RCC 7860 (cell line): ENCODE results near the gene TNFRSF8.

ENCODE experiments used
- DNase-seq: peaks from one replicate; pipeline ENCODE4 v3.0.0-alpha.2; 2015; ENCODE audit warnings: low spot score
- FAIRE-seq: peaks from 2 replicates; lab custom pipeline; 2012; peaks lifted over from hg19 to GRCh38; lab: Jason Lieb, UNC

Gene TNFRSF8

DNA sequence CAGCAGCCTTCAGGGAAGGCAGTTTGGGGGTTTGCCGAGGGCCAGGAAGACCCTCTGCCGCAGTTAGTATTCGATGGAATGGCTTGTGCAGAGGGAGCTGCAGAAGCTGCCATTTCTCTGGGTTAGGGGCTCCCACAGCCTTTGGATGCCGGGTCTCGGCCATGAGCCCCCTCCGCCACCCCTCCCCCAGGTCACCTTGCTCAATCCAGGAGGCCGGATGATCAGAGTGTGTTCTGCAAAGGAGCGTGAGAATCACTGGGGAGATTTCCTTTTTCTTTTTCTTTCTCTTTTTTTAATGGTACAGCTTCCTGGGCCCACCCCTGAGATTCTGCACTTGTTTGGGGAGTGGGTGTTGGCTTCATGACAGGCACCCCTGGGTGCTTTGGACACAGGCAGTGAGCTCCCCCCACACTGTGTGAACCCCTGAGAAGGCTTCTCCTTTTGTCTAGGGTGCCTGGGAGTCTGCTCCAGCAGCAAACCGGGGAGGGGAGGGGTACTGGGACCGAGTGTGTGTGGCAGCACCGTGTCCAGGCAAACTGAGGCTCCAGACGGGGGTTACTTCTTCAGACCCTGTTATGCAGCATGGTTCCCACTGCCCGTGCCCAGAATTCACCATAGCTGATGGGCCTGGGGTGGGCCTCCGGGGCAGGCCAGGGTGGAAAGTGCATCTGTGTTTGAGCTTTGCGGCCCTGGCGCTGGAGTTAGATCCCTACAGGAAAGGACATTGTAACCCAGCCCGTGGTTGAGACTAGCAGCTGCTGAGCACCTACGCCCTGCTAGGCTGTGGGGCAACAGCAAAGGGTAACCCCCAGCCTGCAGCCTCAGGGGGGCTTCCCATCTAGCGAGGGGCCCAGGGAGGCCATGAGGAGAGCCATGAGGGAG lies 122.2 kb downstream of the TNFRSF8 start:
- FAIRE-seq (no peak), DNase-seq (no peak)

DNA sequence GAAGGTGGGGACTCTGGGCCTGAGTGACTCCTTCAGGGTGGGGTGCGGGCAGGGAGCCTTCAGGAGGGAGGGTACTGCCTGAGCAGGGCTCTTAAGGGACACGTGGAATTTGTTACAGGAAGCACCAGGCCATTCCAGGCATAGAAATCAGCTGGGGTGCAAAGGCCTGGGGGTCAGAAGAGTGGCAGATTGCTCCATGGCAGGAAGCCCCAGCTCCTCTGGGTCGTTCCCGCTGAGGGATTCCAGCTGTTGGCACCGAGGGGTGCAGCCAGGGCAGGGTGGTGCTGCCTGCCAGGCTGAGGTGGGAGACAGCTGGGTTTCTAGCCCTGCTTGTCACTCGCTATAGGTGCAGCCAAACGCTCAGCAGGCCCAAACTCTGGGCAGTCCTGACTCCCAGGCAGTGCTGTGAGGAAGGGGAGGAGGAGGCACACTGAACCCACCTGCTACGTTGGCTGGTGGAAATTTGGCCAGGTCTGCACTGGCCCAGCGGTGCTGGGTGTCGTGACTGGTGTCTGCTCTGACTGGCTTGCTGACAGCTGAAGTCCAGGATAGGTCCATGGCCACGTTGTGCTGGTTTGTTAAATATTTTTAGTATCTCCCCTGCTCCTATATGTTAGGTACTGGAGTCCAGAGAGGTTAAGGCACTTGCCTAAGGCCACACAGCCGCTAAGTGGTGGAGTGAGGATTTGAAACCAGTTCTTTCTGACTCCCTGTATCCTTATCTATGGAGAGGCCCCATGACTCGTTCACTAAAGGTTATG lies 123.0 kb downstream of the TNFRSF8 start:
- DNase-seq (no peak), FAIRE-seq (no peak)

DNA sequence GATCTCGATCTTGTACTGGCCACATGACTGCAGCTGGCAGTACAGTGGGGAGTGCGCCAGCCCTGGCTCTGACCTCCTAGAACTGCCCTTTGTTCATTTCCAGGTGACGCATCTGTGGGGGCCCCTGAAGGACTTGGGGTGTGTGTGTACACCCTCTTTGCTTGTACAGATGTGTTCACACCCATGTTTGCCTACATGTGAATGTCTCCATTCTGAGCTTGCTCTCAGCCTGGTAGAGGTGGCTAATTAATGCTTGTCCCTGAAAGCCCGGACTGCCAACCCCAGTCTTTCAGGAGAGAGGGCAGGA lies 123.5 kb downstream of the TNFRSF8 start:
- DNase-seq (no peak), FAIRE-seq (no peak)

DNA sequence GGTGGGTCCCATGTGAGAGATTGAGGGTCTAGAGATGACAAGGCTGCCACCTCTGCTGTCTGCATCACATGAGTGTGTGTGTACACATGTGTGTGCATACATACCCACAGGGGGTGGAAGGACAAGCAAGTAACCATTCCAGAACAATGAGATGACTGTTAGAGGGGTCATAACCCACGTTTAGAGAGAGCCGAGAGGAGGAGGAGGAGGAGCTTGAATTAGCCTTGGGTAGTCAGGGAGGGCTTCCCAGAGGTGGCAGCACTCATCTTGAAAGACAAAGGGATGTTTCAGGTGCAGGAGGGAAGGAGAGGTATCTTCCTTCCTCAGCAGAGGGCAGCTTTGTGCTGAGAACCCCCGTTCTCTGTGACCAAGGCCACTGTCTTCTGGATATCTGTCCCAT lies 125.0 kb downstream of the TNFRSF8 start:
- FAIRE-seq: no peak
- DNase-seq: no peak

DNA sequence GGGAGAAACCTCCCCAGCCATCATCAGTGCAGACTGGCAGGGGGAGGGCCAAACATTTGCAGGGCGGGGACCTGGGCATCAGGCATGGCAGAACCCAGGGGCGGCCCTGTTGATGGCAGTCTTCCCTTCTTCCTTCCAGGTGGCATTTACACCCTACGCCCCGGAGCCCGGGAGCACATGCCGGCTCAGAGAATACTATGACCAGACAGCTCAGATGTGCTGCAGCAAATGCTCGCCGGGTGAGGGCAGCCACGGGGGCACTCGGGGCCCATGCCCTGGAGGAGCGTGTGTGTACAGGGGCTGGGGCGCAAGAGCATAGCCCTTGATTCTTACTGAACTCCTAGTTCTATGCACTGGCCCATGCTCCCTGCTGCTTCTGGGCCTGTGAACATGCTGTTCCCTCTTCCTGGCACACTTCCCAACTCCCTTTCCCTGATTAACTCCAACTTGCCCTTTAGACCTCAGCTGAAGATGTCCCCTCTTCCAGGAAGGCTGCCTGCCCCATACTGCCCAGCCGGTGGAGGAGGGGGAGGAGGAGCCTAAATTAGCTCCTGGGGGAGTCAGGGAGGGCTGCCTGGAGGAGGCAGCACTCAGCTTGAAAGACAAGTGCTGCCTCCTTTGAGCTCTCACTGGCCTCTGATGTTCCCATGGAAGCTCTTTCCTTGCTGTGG lies 125.7 kb downstream of the TNFRSF8 start:
- FAIRE-seq (no peak), DNase-seq (no peak)

DNA sequence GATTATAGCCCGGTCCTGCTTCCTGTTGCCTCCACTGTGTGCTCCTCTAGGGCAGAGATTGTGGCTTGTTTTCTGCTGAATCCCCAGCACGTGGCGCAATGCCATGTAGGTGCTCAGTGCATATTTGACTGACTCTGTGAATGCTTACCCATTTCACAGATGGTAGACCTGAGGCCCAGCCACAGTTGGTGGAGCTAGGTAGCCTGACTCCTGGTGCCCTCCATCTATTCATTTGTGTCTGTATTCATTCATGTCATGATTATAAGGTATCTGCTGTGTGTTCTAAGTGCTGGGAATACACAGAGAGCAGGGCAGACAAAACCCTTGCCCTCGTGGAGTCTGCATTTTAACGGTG lies 126.2 kb downstream of the TNFRSF8 start:
- DNase-seq: no peak
- FAIRE-seq: no peak

DNA sequence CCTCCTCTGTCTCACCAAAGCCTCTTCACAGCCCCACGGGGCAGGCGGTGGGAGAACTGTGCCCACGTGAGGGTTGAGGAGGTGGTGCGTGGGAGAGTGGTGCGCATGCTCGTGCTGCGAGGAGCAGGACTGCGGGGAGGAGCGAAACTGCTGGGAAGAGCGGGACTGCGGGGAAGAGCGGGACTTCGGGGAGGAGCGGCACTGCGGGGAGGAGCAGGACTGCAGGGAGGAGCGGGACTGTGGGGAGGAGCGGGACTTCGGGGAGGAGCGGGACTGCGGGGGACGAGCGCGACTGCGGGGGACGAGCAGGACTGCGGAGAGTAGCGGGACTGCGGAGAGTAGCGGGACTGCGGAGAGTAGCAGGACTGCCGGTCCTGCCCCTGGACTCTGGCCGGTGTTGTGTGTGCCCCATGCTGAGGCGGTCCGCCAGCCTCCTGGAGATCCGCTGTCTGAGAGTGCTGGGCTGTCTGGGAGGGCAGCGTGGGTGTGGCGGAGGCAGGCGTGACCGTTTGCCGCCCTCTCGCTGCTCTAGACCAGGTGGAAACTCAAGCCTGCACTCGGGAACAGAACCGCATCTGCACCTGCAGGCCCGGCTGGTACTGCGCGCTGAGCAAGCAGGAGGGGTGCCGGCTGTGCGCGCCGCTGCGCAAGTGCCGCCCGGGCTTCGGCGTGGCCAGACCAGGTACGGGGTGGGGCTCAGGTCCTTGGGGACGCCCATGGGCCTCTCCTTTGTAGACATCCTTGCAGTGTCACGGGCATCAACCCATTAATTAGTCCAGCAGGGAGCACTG lies 128.3 kb downstream of the TNFRSF8 start:
- DNase-seq (no peak), FAIRE-seq (no peak)
